Stimulated activated CD4-positive, alpha-beta T cell treated with anti-CD3 and anti-CD28 coated beads, Interleukin-15, amount 100 ng/mL, for 1 hour (primary cell): ENCODE results near the gene TMEM53.
"Not testable (repeated sequence)": the region's sequence is repeated elsewhere in the genome, so short reads cannot be mapped to it uniquely, and the experiment has no call there.

Experiments used
- DNase-seq, 2 donors: peaks; one replicate each; pipeline ENCODE4 v3.0.0-alpha.2; 2020; ENCODE audit warnings: low read depth in 1 of 2, low spot score in 1 of 2

The TMEM53 gene

DNA sequence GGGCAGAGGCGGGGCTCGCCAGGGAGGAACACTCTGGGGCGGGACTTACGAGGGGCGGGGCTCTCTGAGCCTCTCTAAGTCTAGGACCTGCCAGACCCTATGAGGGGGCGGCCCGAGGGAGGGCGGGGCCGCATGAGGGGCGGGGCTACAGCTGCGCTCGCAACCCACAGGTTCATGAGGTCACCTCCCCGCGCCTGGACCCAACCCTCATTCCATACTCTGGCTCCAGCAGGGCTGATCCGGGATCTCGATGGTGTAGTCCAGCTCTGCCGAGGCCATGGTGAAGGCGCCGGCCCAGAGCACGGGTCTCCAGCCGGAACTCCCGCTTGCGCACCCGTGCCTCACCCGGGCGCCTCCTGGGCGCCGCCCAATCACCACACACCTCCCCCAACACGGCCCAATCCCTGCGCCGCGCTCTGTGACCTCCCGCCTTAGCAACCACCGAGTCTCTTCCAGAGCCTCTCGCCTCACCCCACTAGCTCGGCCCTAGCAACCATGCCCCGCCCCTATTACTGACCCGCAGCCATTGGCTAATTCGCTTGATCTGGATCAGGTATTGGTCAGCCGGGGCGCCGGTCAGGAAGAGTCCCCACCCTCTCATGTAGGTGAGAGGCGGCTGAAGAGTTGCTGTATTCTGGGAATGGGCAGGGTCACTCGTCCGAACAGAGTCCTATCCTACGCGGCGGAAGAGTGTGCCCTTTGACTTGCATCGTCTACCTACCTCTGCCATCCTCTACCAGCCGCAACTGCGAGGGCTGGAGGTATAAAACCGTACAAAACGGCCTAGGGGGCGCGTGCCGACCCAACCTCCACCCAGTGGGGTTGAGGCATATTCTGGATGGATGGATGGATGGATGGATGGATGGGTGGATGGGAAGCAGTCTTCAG lies at the start of gene TMEM53, which contains the start of gene ARMH1:
Gene TMEM53, minus strand, starts transcription at position 369 of the 888 bp plus-strand sequence. Its CDS starts 90 bp downstream, at position 279.
Gene ARMH1, plus strand, starts transcription at position 602 of the 888 bp plus-strand sequence. CDS start 14,984 bp downstream, outside the sequence.
- DNase-seq = peak; percentile 93 to 95

DNA sequence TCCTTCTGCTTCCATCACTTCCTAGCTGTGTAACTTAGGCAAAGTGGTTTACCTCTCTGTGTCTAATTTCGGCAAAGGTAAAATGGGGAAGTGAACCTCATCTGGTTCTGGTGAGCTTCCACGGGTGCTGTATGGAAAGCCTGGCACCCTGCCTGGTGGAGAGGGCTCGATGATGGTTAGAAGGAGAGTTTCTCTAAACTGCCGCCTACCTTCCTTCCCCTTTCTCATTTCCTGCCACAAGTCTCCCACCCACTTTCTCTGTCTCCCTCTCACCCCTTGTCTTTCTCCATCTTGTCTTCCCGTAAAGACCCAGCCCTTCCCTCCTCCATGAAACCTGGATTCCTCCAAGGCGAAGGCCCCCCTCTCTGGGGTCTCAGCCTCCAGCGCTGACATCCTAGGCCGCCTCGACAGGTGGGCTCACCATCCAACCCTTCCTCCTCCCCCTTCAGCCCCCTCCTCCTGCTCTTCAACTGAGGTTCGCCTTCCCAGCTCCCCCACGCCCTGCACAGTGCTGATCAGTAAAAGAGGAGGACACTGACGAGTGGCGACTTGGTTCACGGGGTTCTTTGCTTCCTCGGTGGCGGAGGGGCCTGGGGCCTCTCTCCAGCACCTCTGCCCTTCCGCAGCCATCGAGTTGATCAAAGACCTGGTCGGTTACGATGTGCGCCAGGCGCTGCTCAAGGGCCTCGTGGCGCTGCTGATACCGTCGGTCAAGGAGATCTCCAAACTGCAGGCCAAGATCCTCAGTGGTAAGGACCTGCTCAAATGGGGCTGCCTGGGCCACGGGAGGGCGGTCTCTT lies 49.4 kb upstream of the TMEM53 start:
- DNase-seq = peak in 1 of 2 donors; percentile 31

DNA sequence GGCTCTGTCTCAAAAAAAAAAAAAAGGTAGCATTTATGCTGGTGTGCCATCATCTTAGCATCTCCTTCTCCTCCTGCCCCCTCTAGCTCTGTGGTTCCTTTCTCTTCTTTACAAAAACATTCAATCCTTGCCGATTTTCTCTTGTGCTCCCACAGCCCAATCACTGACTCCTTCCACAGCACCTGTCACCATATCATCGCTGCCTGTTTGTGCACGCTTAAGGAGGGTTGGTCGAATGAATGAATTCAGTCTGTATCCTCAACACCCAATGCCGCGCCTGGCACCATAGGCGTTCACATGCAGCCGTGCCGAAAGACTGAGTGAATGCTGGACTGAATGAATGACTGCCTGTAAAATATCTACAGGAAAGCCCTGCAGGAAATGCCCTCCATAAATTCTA lies 48.8 kb upstream of the TMEM53 start:
- no peak for DNase-seq

DNA sequence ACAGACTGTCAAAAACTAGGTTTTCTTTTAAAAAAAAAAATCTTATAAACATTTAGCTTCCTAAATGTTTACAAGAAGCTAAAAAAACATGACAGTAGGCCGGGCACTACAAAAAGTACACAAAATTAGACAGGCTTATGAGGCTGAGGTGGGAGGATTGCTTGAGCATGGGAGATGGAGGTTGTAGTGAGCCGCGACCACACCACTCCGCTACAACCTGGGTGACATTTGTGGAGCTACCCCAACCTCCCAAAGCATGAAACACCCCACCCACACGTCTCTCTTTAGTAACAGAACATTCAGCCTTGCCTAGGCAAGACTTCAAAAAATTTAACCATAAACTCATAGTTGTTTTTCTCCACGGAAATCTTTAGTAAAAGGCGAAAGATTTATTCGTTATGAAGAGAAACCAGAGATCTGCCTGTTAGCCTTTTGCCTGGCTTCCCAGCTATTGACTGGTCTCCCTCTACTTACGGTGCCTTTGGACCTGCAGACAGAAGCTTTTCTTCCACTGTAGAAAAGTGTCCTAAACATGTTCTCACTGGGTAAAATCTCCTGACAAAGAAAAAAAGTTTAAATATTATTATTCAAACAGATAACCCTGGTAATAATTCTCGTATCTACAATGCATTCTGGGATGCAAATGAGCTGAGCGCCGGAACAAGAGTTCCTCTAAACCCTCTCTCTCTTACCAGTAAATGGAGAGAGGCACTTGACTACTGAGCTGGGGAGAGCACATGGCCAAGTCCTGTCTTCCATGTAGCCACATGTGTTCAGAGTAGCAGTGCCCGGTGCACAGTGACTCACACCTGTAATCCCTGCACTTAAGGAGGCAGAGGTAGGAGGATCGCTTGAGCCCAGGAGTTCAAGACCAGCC lies 47.4 kb upstream of the TMEM53 start:
- peak; percentile 42 to 55 for DNase-seq

DNA sequence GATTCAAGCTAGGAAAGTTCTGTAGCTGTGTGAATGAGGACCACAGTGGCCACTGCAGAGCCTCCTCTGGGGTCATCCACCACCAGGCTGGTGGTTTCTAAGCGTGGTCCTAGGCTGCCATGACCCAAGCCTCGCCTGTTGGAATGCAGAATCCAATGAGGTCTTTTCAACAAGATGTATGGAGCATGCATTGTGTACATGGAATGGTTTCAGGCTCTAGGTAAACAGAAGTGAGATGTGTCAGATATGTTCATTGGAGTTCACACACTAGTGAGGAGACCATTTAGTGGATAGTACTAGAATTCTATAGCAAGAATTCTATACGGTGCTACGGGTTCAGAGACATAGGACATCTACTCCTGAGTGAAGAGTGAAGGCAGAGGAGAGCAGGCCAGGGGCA lies 46.0 kb upstream of the TMEM53 start:
- no peak for DNase-seq

DNA sequence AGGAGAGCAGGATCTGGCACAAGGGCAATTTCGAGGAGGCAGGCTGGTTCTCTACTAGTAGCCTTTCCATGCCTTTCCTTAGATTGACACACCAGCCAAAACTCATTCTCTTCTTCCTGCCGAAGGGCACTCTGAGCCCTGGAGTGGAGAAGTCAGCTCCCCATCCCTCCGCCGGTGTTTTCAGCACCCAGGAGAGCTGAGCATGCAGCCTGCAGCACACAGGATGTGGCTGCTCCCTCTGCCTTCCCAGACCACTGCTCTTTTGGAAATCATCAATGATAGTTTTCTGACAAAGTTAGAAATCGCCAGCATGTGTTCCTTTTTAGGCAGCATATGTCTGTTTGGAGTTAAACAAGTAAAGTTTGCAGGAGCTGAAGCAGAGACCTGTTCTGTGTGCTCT lies 45.0 kb upstream of the TMEM53 start:
- DNase-seq = no peak

DNA sequence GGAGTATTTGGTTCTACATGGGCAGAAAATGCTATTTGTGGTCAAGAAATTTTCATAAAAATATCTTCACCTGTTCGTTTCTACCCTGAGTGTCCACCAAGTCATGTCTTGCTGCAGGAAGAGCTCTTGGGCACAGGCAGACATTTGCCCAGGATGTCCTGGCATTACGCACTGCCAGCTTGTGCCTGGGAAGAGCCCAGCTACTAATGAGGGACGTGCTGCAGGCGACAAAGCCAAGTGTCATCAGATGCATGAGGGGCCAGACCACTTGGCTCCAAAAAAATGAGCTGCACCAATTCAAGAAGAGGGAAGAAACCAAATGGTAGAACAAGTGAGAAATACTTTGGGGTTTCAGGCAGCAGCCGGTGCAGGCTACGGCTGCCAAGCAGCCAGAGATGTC lies 43.8 kb upstream of the TMEM53 start:
- DNase-seq = no peak

DNA sequence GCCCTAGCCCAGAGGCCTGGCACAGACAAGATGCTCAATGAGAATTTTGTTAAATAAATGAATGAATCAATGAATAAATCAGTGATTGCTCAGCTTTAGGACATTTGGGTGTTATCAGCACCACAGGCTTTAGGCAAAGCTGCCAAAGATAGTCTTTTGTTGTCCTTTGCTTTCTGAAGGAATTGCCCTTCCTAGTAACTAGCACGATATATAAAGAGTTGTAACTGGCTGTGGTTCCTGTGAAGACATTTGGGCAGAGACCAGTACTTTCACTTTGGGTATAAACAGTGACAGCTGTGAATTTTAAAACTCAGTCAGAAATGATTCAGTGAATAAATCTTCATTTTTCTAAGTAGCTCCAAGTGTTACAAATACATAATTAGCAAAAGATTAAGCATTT lies 43.4 kb upstream of the TMEM53 start:
- no peak for DNase-seq

DNA sequence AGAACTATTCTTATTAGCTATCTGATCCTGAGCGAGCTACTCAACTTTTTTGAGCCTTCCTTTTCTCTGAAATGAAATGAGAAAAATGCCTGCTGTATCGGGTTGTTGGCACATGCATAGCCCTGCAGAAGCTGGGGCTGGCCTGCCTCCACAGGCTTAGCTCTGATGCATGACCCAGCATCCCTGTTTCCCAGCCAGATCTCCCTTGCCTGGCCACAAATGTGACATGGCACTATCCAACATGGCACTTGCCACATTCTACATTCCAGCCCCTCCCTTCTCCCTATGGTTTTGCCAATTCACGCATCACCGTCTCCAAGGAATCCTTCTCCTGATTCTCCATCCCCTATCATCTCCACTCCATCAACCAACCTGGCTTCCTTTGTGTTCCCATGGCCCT lies 42.9 kb upstream of the TMEM53 start:
- no peak for DNase-seq

DNA sequence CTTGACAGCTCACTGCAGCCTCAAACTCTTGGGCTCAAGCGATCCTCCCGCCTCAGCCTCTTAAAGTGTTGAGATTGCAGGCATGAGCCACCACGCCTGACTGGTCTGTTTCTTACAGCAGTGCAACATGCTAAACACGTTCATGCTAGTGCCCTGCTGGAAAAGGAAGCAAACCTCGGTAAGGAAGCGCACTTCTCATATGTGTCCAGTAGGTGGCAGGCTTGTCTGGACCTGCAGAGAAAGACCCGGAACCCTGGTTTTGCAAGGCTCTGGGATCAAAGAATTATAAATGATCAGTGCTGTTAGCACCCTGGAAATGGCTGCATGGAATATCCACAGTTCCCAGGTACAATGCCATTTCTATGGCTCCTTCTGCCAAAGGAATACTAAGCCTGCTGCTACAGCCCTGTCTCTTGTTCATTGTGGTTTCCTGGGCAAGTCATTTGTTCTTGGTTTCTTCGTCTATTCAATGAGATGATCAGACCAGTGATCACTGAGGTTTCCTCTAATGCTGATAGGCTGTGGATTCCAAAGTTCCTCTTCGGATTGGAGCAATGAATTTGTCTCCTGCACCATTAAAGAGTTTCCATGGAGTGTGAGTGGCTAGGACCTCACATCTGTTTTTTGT lies 40.8 kb upstream of the TMEM53 start:
- peak in 1 of 2 donors; percentile 43 for DNase-seq

DNA sequence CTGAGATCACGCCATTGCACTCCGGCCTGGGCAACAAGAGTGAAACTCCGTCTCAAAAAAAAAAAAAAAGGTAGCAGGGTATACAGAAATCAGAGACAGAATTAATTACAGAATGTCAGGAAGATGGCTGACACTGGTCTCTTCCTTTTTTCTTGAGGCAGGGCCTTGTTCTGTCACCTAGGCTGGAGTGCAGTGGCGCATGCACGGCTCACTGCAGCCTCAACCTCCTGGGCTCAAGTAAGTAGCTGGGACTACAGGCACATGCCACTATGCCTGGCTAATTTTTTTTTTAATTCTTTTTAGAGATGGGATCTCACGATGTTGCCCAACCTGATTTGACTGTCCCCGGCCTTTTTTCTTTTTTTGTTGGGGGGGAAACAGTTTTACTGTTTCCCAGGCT lies 40.3 kb upstream of the TMEM53 start:
- no peak for DNase-seq

DNA sequence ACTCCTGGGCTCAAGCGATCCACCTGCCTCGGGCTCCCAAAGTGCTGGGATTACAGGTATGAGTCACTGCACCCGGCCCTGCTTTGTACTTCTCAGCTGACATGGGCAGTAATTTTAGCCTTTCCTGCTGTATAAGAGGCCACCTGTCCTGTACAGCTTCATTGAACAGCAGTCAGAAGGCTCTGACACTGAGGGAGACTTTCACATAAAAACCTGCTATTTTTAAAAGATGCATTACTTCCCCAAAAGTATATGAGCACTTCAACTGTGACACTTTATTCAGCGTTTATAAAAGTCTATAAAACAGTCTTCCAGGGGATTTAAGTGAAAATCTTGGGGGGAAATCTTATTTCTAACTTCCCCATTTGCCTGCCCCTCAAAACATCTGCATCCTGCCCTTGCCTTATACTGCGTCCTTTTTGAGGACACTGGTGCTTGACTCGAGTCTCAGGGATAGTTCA lies 39.1 kb upstream of the TMEM53 start:
- DNase-seq = no peak

DNA sequence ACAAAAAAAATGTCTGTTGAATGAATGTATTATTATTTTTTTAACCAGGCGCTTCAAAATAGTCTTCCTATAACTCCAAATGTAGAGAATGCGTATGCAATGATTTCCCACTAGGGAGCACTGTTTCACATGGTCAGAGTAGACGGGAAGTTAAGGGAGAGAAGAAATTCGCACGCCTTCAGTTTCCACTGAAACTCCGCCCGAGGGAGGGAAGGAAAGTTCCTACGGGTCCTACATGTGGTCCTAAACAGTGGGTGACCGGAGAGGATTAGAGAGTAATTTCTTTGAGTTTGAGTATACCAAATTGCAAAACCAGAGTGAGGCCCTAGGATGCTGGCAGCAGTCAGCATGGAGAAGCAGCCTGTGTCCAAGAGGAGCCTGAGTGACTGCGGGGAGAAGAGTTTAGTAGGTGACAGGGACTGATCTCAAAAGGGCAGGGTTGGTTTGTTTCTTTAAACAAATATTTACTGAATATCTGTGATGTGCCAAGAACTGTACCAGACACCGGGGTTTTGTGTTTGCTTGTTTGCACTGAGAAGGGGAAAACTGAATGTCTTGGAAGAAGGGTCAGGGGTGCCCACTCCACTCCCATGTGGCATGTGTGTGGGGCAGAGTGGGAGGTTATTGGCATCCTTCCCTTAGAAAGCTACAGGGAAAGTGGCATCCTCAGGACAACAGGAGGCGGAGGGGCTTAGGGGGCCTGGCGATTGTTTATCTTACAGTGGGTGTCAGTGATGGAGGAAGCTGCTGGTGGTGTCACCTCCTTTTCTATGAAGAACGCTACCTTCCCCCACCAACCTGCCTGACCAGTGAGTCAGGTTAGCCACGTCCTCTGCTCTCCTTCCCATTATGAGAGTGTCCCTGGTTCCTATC lies 33.9 kb upstream of the TMEM53 start:
- no peak for DNase-seq

DNA sequence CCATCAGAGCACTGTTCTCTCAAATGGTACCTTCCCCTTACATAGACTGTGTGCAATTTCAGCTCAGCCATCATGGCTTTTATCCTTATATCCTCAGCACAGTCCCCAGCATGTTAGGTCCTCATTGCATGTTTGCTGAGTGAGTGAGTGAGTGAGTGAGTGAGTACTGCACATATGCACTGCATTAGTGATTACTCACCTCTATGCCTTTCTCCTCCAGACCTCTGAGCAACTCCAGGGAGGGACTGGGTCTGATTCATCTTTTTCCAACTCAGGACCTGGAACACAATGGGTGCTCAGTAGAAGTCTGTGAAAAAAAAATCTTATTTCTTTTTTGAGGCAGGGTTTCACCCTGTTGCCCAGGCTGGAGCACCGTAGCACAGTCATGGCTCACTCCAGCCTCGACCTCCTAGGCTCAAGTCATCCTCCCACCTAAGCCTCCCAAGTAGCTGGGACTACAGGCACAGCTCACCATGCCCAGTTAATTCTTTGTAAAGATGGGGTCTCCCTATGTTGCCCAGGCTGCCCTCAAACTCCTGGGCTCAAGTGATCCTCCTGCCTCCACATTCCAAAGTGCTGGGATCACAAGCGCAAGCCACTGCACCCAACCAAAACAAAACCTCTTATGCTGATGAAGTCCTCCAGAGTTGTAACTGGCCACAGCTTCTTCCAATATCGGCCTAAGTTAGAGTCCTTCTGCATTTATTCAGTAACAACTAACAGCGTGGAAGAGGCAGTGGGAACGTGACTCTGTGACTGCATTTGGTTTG lies 33.0 kb upstream of the TMEM53 start:
- no peak for DNase-seq

DNA sequence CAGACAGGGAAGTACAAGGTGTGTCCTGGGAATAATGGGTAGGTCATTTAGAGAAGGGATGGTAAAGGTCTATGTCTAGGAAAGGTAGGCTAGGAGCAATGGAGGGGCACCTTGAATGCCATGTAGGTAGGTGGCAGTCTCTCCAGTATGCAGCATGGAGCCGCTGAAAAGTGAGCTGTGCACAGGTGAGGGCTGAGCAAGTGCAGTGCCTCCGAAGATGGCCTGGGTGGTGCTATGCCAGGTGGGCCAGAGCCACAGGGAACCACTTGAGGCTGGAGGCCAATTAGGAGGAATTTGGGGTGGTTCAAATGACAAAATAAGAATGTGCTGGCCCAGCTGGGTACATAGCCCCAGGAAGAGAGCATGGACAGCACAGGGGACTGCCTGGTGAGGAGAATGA lies 31.7 kb upstream of the TMEM53 start:
- no peak for DNase-seq

DNA sequence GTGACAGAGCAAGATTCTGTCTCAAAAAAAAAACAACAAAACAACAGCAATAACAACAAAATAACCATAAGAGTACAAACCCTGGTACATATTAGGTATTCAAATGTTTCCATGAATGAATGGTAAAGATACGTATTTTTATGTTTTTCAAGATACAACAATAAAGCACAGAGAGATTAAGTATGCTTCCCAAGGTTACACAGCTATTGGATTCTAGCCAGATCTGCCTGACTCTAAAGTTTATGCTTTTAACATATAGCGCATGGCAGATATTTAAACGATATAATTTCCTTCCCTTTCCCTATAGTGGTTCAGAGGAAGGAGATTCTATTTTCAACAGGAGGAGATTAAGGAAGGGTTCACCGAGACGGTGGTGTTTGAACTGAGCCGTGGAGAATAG lies 31.2 kb upstream of the TMEM53 start:
- no peak for DNase-seq

DNA sequence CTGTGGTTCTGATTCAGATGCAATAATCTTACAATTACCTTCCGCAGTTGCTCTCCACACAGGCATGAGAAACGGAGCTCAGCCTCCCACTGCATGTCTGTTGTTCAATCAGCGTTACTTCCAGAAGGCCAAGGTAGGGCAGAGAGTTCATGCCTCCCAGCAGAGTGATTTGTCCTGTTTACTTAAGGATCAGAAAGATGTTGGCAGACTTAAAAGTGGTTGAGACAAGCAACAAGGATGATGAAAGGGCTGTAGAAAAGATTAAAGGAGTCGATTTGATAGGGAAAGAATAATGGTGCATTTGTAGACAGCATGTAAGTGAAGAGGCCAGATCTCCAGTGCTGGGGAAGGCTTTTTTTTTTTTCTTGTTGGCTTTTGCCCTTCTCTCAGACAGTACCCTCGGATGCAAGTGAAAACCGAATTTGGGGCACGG lies 26.9 kb upstream of the TMEM53 start:
- no peak for DNase-seq

DNA sequence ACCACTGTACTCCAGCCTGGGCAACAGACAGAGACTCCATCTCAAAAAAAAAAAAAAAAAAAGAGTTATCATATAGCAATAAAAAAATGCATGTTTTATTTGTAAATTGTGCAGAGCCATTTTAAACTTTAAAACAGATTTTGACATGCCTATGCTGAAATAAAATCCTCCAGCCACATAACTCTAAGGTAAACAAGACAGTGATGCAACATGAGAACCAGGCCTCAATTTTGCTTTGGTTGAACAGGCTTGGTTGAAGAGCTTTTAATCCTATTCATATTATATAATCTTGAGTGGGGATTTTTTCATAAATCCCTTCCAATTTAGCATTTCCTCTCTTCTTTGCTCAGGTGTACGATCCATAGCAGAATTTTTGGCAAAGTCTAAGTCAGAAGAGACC lies 26.3 kb upstream of the TMEM53 start:
- DNase-seq = no peak

DNA sequence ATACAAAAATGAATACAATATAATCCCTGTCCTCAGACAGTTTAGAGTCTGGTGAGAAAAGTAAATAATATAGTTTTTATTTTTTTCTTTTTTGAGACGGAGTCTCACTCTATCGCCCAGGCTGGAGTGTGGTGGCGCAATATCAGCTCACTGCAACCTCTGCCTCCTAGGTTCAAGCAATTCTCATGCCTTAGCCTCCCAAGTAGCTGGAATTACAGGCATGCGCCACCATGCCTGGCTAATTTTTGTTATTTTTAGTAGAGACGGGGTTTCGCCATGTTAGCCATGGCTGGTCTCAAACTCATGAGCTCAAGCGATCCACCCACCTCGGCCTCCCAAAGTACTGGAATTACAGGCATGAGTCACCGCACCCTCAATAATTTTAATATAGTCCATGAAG lies 25.1 kb upstream of the TMEM53 start:
- DNase-seq = not testable (repeated sequence)
